HepG2 (cell line): ENCODE data around the gene GADD45A. TPM values are rescaled to one million over a fixed set of nuclear protein-coding genes. Genes with fewer than 3 reads are reported as not detected.

Experiments
- AKAP8 ChIP-seq: sonication (generic); formaldehyde crosslinking; IDR thresholded peaks from 2 replicates; pipeline ENCODE4 v1.5.1; 2020; ENCODE audit warnings: mild to moderate bottlenecking, missing genetic modification reagents
- CBX2 ChIP-seq, 2 experiments: fragments of 200-600 bp in 1 of 2; sonication (generic); formaldehyde crosslinking in 1 of 2; IDR thresholded peaks; 2 replicates each; pipeline versions ENCODE4 v1.7.0 to v1.8.1; 2018 to 2022; ENCODE audit warnings: low read depth in 2 of 2, low read length in 1 of 2, mild to moderate bottlenecking in 1 of 2, missing genetic modification reagents in 1 of 2
- HOMEZ ChIP-seq: IDR thresholded peaks from 2 replicates; pipeline ENCODE4 v1.6.1; 2016; ENCODE audit warnings: low read depth
- MYC ChIP-seq: sonication (generic); formaldehyde crosslinking; IDR thresholded peaks from 2 replicates; pipeline ENCODE4 v1.9.0; 2021; ENCODE audit warnings: missing genetic modification reagents, borderline replicate concordance
- PCBP2 ChIP-seq: fragments of 200-400 bp; formaldehyde crosslinking; optimal IDR thresholded peaks from 2 replicates; pipeline ENCODE3; 2018; ENCODE audit warnings: low read length, low read depth; ENCODE audit not compliant: poor library complexity, severe bottlenecking
- RBAK ChIP-seq: sonication (generic); formaldehyde crosslinking; IDR thresholded peaks from 2 replicates; pipeline ENCODE4 v1.5.1; 2020; ENCODE audit warnings: mild to moderate bottlenecking, missing genetic modification reagents
- RCOR2 ChIP-seq: IDR thresholded peaks from 2 replicates; pipeline ENCODE4 v1.6.1; 2016; ENCODE audit warnings: missing biosample characterization, missing genetic modification reagents
- SP140L ChIP-seq: sonication (generic); formaldehyde crosslinking; IDR thresholded peaks from 2 replicates; pipeline ENCODE4 v1.4.0; 2020; ENCODE audit warnings: missing genetic modification reagents, borderline replicate concordance
- TERF1 ChIP-seq: sonication (generic); formaldehyde crosslinking; IDR thresholded peaks from 2 replicates; pipeline ENCODE4 v1.8.0; 2022; ENCODE audit warnings: mild to moderate bottlenecking, missing genetic modification reagents, moderate library complexity
- ZKSCAN1 ChIP-seq: fragments of 150-350 bp; IDR thresholded peaks from 2 replicates; pipeline ENCODE4 v1.6.1; 2014; ENCODE audit warnings: low read length
- ZMYM4 ChIP-seq: sonication (generic); formaldehyde crosslinking; IDR thresholded peaks from 2 replicates; pipeline ENCODE4 v1.8.1; 2023; ENCODE audit warnings: mild to moderate bottlenecking, missing genetic modification reagents
- ZNF33B ChIP-seq: sonication (generic); formaldehyde crosslinking; IDR thresholded peaks from 2 replicates; pipeline ENCODE4 v1.5.1; 2020; ENCODE audit warnings: mild to moderate bottlenecking, missing genetic modification reagents
- ZNF407 ChIP-seq: sonication (generic); formaldehyde crosslinking; IDR thresholded peaks from one replicate; pipeline ENCODE4 v1.5.1; 2020; ENCODE audit warnings: mild to moderate bottlenecking, missing genetic modification reagents; ENCODE audit errors: not compliant biosample characterization
- ZXDC ChIP-seq: sonication (generic); formaldehyde crosslinking; IDR thresholded peaks from 2 replicates; pipeline ENCODE4 v1.5.0; 2020; ENCODE audit warnings: mild to moderate bottlenecking, missing genetic modification reagents
- polyA plus RNA-seq, 8 experiments: library from polyadenylated mRNA; depleted of rRNA in 3 of 8; stranded (reverse) in 7 of 8; unstranded in 1 of 8; fragments of >200 nt; fragmentation: Illumina TruSeq in 4 of 8; extraction: Trizol in 4 of 8; gene quantifications; 2 replicates each; pipeline versions ENCODE4 v1.2.1 to v1.2.3, GENCODE V29; 2011 to 2016; ENCODE audit warnings: low read depth in 4 of 8, missing spikeins in 1 of 8, mixed read lengths in 1 of 8; ENCODE audit not compliant: insufficient read depth in 1 of 8
- total RNA-seq, 5 experiments: library from RNA; depleted of rRNA; stranded (reverse); fragments of >200 nt; fragmentation: Illumina TruSeq; extraction: Trizol; gene quantifications; 2 replicates each; pipeline ENCODE4 v1.2.3, GENCODE V29; 2016; ENCODE audit warnings: low read depth in 1 of 5

Gene GADD45A
- total and polyA plus RNA-seq, 2 of the 13 experiments (the other 11 are each of a cell fraction or from before 2014, with no cell fraction given): 33.2 to 46.2 TPM

- peak; percentile 70; the same call in 1 of the 2 replicates for TF ChIP-seq HOMEZ (CRISPR knock-in tag)
- TF ChIP-seq ZXDC (CRISPR knock-in tag): no peak
- no peak for TF ChIP-seq ZMYM4
- no peak for TF ChIP-seq PCBP2
- TF ChIP-seq SP140L (CRISPR knock-in tag): no peak
- TF ChIP-seq CBX2 (IDR thresholded peaks at IDR 0.05; ENCODE audit: low read depth, low read length): no peak
- no peak for TF ChIP-seq CBX2 (CRISPR knock-in tag; IDR thresholded peaks at IDR 0.05; ENCODE audit: low read depth)
- no peak for TF ChIP-seq ZKSCAN1
- peak; percentile 97 for TF ChIP-seq AKAP8 (CRISPR knock-in tag)
- peak; percentile 73; the same call in 1 of the 2 replicates for TF ChIP-seq ZNF33B (CRISPR knock-in tag)
- no peak; the same call in 1 of the 2 replicates for TF ChIP-seq MYC
- peak; percentile 15; the same call in 1 of the 2 replicates for TF ChIP-seq RCOR2 (CRISPR knock-in tag)
- peak; percentile 87 for TF ChIP-seq ZNF407 (CRISPR knock-in tag)
- TF ChIP-seq TERF1 (CRISPR knock-in tag): no peak
- TF ChIP-seq RBAK: no peak
These were observed 1.5 kb downstream of the GADD45A start (continued) for GRCh38 chr1:67686267-67687197.
